ENCODE results near the gene MASP2. TPM values are rescaled to one million over a fixed set of nuclear protein-coding genes. Genes with fewer than 3 reads are reported as not detected.
"Not testable (repeated sequence)": the region's sequence is repeated elsewhere in the genome, so short reads cannot be mapped to it uniquely, and the experiment has no call there.

The MASP2 gene
- total and polyA plus RNA-seq, 2 donors (not counting 1 experiment from before 2014, with no cell fraction given), result 0.06 TPM; not detected in 1

GRCh38 chr1:11064942-11065341 is 17.9 kb upstream of the MASP2 start:
- Mint-ChIP-seq H3K27me3 (no peaks in the 10 kb centered on the region), H3K9me3 (ENCODE audit: insufficient read depth) (no peaks in the 10 kb centered on the region), H3K27ac (no peak overlapping the region), H3K4me3 (no peak overlapping the region), H3K4me1 (peaks cover 18% of the 10 kb centered on the region)
- Histone ChIP-seq H3K9me3 (ENCODE audit: control extremely low read depth in 1 of 3, control insufficient read depth in 2 of 3, insufficient read depth in 1 of 3, low read length in 2 of 3) (peaks cover 0 to 3% (median 0%) of the 10 kb centered on the region in 3 donors), H3K4me3 (ENCODE audit: control extremely low read depth in 1 of 5, extremely low read depth in 1 of 5, insufficient read depth in 1 of 5, low read depth in 2 of 5, low read length in 4 of 5) (no peak overlapping the region), H3K27me3 (replicated peaks in 1 of 4; ENCODE audit: control extremely low read depth in 1 of 4, control insufficient read depth in 3 of 4, insufficient read depth in 4 of 4, low read length in 3 of 4) (no peaks in the 10 kb centered on the region), H3K4me1 (ENCODE audit: control insufficient read depth in 2 of 2, insufficient read depth in 2 of 2, low read length in 2 of 2) (peaks cover 7 to 8% of the 10 kb centered on the region in 2 donors), H3K4me2 (replicated peaks; ENCODE audit: low read depth, low read length, poor library complexity, severe bottlenecking) (no peak overlapping the region), H2AFZ (ENCODE audit: insufficient read depth, low read depth, low read length, poor library complexity, severe bottlenecking) (no peak overlapping the region), H3K36me3 (replicated peaks in 1 of 2; ENCODE audit: control extremely low read depth in 1 of 2, control insufficient read depth in 1 of 2, extremely low read depth in 1 of 2, insufficient read depth in 2 of 2, low read length in 1 of 2) (peaks cover 4 to 38% of the 10 kb centered on the region in 2 experiments), H4K20me1 (ENCODE audit: control insufficient read depth, insufficient read depth, low read length, poor library complexity, severe bottlenecking) (no peaks in the 10 kb centered on the region), H3K27ac (ENCODE audit: low read length in 2 of 2) (no peak overlapping the region), H3K79me2 (ENCODE audit: control insufficient read depth, insufficient read depth, low read length) (peaks cover 14% of the 10 kb centered on the region), H3K9ac (ENCODE audit: low read length) (no peak overlapping the region)
- no peak for ATAC-seq (ENCODE audit: low read depth)
- no peak for DNase-seq
- intact Hi-C loops (cut with micrococcal nuclease), result no loop called here
- 100% methylated on average over 2 of the region's 3 CpGs for WGBS (ENCODE audit: insufficient coverage)
- ChIA-PET CTCF (interaction anchor here (0.7 to 0.8 kb wide), 2 partner anchors 27 to 34 kb away, joined by 3 to 5 read pairs; no protein-coding TSS in a partner anchor), POLR2A (no interaction called here)
- TF ChIP-seq, protein P1, sequence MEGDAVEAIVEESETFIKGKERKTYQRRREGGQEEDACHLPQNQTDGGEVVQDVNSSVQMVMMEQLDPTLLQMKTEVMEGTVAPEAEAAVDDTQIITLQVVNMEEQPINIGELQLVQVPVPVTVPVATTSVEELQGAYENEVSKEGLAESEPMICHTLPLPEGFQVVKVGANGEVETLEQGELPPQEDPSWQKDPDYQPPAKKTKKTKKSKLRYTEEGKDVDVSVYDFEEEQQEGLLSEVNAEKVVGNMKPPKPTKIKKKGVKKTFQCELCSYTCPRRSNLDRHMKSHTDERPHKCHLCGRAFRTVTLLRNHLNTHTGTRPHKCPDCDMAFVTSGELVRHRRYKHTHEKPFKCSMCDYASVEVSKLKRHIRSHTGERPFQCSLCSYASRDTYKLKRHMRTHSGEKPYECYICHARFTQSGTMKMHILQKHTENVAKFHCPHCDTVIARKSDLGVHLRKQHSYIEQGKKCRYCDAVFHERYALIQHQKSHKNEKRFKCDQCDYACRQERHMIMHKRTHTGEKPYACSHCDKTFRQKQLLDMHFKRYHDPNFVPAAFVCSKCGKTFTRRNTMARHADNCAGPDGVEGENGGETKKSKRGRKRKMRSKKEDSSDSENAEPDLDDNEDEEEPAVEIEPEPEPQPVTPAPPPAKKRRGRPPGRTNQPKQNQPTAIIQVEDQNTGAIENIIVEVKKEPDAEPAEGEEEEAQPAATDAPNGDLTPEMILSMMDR (IDR thresholded peaks at IDR 0.05), result no peak
- no peak for TF ChIP-seq EZH2 (IDR thresholded peaks at IDR 0.05; ENCODE audit: borderline replicate concordance, insufficient read depth, low read depth, low read length, poor library complexity, severe bottlenecking)

DNA sequence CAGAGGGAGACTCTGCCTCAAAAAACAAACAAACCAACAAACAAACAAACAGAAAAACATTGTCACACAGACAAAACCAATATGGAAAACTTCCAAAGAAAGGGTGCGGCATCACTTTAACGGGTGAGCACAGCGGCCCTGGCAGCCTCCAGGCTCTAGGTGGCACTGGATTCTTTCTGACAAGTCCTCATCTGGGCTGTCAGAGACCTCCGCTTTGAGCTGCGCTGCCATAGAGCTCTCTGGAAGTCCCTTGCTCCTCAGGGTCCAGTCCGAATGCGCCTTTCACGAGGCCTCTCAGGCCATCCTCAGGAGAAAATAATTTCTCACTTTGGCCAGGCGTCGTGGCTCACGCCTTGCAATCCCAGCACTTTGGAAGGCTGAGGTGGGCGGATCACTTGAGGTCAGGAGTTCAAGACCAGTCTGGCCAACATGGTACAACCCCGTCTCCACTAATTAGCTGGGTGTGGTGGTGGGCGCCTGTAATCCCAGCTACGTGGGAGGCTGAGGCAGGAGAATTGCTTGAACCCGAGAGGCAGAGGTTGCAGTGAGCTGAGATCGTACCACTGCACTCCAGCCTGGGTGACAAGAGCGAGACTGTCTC is 17.0 kb upstream of the MASP2 start:
- H3K27me3 Mint-ChIP-seq; H3K9me3 Mint-ChIP-seq (ENCODE audit: insufficient read depth); H3K4me3 ChIP-seq (ENCODE audit: control extremely low read depth in 1 of 5, extremely low read depth in 1 of 5, insufficient read depth in 1 of 5, low read depth in 2 of 5, low read length in 4 of 5); H3K27ac Mint-ChIP-seq; H3K27me3 ChIP-seq (replicated peaks in 1 of 4; ENCODE audit: control extremely low read depth in 1 of 4, control insufficient read depth in 3 of 4, insufficient read depth in 4 of 4, low read length in 3 of 4); intact Hi-C loops (cut with micrococcal nuclease); H4K20me1 ChIP-seq (ENCODE audit: control insufficient read depth, insufficient read depth, low read length, poor library complexity, severe bottlenecking); H3K9ac ChIP-seq (ENCODE audit: low read length); POLR2A ChIA-PET; H3K9me3 ChIP-seq (ENCODE audit: control extremely low read depth in 1 of 3, control insufficient read depth in 2 of 3, insufficient read depth in 1 of 3, low read length in 2 of 3); DNase-seq; H2AFZ ChIP-seq (ENCODE audit: insufficient read depth, low read depth, low read length, poor library complexity, severe bottlenecking); ATAC-seq (ENCODE audit: low read depth); H3K4me3 Mint-ChIP-seq; H3K27ac ChIP-seq (ENCODE audit: low read length in 2 of 2); H3K4me2 ChIP-seq (replicated peaks; ENCODE audit: low read depth, low read length, poor library complexity, severe bottlenecking): not testable (repeated sequence)
- Histone ChIP-seq H3K4me1 (ENCODE audit: control insufficient read depth in 2 of 2, insufficient read depth in 2 of 2, low read length in 2 of 2) (peaks cover 10 to 12% of the 10 kb centered on the region in 2 donors), H3K79me2 (ENCODE audit: control insufficient read depth, insufficient read depth, low read length) (peaks cover 21% of the 10 kb centered on the region), H3K36me3 (replicated peaks in 1 of 2; ENCODE audit: control extremely low read depth in 1 of 2, control insufficient read depth in 1 of 2, extremely low read depth in 1 of 2, insufficient read depth in 2 of 2, low read length in 1 of 2) (peaks cover 4 to 29% of the 10 kb centered on the region in 2 experiments)
- CTCF ChIA-PET, result interaction anchor here (0.7 to 1.6 kb wide), 2 partner anchors 26 to 40 kb away, joined by 4 to 5 read pairs; no protein-coding TSS in a partner anchor
- peaks cover 20% of the 10 kb centered on the region for H3K4me1 Mint-ChIP-seq
- 90% methylated on average over 12 of the region's 18 CpGs for WGBS (ENCODE audit: insufficient coverage)
